ENCODE results near the gene RASSF3. TPM values are rescaled to one million over a fixed set of nuclear protein-coding genes. Genes with fewer than 3 reads are reported as not detected.

RASSF3 gene
- total and polyA plus RNA-seq, 10 of the 15 experiments (the other 5 are each of a cell fraction or from before 2014, with no cell fraction given) = 6.9 to 62.4 (median 30.3) TPM

GRCh38 chr12:64618953-64619590 lies 8.8 kb downstream of the RASSF3 start (continued):
- TF ChIP-seq, protein P1, sequence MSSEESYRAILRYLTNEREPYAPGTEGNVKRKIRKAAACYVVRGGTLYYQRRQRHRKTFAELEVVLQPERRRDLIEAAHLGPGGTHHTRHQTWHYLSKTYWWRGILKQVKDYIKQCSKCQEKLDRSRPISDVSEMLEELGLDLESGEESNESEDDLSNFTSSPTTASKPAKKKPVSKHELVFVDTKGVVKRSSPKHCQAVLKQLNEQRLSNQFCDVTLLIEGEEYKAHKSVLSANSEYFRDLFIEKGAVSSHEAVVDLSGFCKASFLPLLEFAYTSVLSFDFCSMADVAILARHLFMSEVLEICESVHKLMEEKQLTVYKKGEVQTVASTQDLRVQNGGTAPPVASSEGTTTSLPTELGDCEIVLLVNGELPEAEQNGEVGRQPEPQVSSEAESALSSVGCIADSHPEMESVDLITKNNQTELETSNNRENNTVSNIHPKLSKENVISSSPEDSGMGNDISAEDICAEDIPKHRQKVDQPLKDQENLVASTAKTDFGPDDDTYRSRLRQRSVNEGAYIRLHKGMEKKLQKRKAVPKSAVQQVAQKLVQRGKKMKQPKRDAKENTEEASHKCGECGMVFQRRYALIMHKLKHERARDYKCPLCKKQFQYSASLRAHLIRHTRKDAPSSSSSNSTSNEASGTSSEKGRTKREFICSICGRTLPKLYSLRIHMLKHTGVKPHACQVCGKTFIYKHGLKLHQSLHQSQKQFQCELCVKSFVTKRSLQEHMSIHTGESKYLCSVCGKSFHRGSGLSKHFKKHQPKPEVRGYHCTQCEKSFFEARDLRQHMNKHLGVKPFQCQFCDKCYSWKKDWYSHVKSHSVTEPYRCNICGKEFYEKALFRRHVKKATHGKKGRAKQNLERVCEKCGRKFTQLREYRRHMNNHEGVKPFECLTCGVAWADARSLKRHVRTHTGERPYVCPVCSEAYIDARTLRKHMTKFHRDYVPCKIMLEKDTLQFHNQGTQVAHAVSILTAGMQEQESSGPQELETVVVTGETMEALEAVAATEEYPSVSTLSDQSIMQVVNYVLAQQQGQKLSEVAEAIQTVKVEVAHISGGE (CRISPR knock-in tag; IDR thresholded peaks at IDR 0.05) = no peak
- TF ChIP-seq E4F1 (IDR thresholded peaks at IDR 0.05; ENCODE audit: borderline replicate concordance, partially characterized antibody) (no peak), FOXM1 (IDR thresholded peaks at IDR 0.05; ENCODE audit: low read depth, low read length) (peak; percentile 72; the same call in 1 of the 2 replicates), CUX1 (IDR thresholded peaks at IDR 0.05; ENCODE audit: insufficient replicate concordance, low read depth, low read length) (peak; percentile 57), PML (IDR thresholded peaks at IDR 0.05; ENCODE audit: low read length) (0 out of 2 replicates have a peak, but pooled peaks have one; percentile 17), YBX1 (IDR thresholded peaks at IDR 0.05) (no peak), RELA (IDR thresholded peaks at IDR 0.05; ENCODE audit: borderline replicate concordance, partially characterized antibody) (no peak), CHD4 (IDR thresholded peaks at IDR 0.05) (no peak), PKNOX1 (IDR thresholded peaks at IDR 0.05) (no peak), ZBTB4 (CRISPR knock-in tag; IDR thresholded peaks at IDR 0.05) (no peak)
- TF ChIP-seq, protein P2, sequence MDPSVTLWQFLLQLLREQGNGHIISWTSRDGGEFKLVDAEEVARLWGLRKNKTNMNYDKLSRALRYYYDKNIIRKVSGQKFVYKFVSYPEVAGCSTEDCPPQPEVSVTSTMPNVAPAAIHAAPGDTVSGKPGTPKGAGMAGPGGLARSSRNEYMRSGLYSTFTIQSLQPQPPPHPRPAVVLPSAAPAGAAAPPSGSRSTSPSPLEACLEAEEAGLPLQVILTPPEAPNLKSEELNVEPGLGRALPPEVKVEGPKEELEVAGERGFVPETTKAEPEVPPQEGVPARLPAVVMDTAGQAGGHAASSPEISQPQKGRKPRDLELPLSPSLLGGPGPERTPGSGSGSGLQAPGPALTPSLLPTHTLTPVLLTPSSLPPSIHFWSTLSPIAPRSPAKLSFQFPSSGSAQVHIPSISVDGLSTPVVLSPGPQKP (IDR thresholded peaks at IDR 0.05; ENCODE audit: low read depth, low read length) = no peak
